ENCODE data around the gene MRPL47.
A peak's percentile ranks its signal among the peaks of the same experiment; 100 is the strongest.

Gene MRPL47

DNA sequence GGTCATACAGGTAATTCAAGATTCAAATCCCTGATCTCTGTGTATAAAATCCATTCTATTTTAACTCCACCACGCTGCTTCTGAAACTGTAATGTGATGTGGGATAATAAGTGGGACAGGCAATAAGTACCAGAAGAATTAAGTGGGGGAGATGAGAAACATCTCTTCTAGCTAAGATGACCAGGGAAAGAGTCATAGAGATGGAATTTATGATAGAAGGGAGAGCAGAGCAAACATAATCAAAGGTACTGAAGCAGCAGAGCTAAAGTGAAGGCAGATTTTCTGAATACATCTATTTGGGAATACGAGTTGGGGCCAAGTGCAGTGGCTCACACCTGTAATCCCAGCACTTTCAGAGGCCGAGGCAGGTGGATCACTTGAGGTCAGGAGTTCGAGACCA is 4.9 kb downstream of the MRPL47 start:
- no peak for DNase-seq (ENCODE audit: low read depth)
- TF ChIP-seq, protein P1, sequence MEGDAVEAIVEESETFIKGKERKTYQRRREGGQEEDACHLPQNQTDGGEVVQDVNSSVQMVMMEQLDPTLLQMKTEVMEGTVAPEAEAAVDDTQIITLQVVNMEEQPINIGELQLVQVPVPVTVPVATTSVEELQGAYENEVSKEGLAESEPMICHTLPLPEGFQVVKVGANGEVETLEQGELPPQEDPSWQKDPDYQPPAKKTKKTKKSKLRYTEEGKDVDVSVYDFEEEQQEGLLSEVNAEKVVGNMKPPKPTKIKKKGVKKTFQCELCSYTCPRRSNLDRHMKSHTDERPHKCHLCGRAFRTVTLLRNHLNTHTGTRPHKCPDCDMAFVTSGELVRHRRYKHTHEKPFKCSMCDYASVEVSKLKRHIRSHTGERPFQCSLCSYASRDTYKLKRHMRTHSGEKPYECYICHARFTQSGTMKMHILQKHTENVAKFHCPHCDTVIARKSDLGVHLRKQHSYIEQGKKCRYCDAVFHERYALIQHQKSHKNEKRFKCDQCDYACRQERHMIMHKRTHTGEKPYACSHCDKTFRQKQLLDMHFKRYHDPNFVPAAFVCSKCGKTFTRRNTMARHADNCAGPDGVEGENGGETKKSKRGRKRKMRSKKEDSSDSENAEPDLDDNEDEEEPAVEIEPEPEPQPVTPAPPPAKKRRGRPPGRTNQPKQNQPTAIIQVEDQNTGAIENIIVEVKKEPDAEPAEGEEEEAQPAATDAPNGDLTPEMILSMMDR (IDR thresholded peaks at IDR 0.05; ENCODE audit: insufficient read depth, low read depth, low read length, missing control alignments): no peak

DNA sequence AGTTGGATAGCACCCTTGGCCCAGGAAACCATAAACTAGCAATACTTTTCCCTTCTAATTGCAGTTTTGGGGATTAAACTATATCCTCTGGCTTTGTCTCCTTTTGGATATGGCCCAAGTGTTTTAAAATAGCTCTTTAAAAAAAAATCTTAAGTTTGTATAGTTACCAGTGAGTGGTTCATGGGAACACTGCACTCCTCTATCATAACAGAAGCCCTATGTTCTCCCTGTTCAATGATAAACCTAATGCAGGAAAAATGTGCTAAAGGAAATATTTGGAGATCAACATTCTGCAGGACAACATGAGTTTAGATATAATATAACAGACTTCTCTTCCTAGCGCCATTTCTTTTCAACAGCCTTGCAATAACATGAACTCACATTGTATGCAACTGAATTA is 13.1 kb downstream of the MRPL47 start:
- DNase-seq (ENCODE audit: low read depth): no peak
- H3K4me3 ChIP-seq (ENCODE audit: low read depth, low read length): no peak overlapping the region
- TF ChIP-seq, protein P1 (IDR thresholded peaks at IDR 0.05; ENCODE audit: insufficient read depth, low read depth, low read length, missing control alignments): no peak

More for the DNA sequence above, 4.9 kb downstream of the MRPL47 start:
- H3K4me3 ChIP-seq (ENCODE audit: low read depth, low read length): no peak overlapping the region

DNA sequence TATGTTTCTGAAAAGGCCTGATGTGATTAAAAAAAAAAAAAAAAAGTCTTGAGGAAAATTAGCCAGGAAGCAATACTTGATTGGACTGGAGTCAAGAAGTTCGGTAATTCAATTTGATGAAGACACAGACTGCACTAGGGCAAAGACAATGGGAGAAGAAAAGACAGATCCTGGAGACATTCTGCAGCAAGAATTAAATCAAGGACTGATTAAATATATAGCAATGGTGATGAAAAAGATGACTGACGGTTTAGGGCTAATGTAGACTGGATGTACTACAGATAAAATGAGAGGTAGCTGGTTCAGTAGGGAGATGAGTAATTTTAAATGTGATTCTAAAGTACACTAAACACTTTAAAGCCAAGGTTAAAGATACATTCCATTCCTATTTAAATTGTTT is 13.8 kb downstream of the MRPL47 start:
- H3K4me3 ChIP-seq (ENCODE audit: low read depth, low read length): no peak overlapping the region
- TF ChIP-seq, protein P1 (IDR thresholded peaks at IDR 0.05; ENCODE audit: insufficient read depth, low read depth, low read length, missing control alignments): no peak
- no peak for DNase-seq (ENCODE audit: low read depth)

DNA sequence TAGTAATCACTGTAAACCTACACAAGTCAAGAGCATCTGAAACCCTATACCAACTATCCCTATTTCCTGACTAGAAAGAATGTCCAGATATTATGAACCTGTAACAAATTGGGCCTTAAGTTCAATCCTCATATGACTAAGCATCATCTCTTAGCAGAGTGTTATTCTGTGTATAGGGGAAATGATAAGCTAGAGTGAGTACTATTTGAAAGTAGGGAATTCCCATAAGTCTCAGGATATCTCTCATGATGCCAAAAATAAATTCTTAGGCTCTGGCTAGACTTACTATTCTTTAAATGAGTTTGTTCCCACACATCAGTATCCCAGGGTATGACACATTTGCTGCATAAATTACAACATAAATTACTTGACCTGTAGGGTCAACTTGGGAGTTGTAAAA is 15.3 kb downstream of the MRPL47 start:
- TF ChIP-seq, protein P1 (IDR thresholded peaks at IDR 0.05; ENCODE audit: insufficient read depth, low read depth, low read length, missing control alignments): no peak

DNA sequence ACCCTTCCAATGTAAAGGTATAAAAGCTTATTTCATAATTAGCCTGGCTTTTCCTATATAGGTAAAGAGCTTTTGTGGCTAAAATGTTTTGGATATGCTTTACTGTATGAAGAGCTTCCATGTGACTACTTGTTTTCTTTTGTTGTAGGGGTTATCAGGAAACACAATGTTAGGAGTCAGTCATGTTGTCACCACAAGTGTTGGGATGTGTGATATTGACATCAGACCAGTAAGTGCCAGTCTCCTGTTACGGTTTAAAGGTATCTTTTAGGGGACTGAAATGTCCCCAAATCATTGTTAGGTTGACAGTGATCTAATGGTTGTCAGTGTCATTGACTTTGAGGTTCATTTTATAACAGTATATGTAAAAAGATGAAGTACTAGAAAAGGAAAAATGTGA is 23.4 kb downstream of the MRPL47 start:
- TF ChIP-seq, protein P1 (IDR thresholded peaks at IDR 0.05; ENCODE audit: insufficient read depth, low read depth, low read length, missing control alignments): no peak
- H3K4me3 ChIP-seq (ENCODE audit: low read depth, low read length): no peak overlapping the region

More for the DNA sequence above, 15.3 kb downstream of the MRPL47 start:
- no peak overlapping the region for H3K4me3 ChIP-seq (ENCODE audit: low read depth, low read length)
- peak; percentile 17 for DNase-seq (ENCODE audit: low read depth)

DNA sequence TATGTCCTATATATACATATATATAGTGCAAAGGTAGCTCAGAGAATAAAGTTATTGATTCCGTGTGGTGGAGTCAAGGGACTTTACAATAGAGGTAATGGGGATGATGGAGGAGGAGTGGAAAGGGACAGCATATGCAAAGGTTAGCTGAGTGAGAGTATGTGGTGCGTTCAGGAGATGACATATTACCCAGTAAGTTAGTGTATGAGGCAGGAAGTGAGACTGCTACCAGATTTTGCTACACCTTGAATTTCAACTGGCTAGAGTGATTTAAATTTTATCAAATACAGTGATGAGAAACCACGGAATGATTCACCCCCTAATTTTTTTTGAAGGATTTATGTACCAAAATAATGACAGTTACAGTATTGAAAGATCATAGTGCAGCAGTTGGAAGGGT is 38.9 kb downstream of the MRPL47 start:
- peak; percentile 34 for DNase-seq (ENCODE audit: low read depth)
- H3K4me3 ChIP-seq (ENCODE audit: low read depth, low read length): no peak overlapping the region
- TF ChIP-seq, protein P1 (IDR thresholded peaks at IDR 0.05; ENCODE audit: insufficient read depth, low read depth, low read length, missing control alignments): no peak

More for the DNA sequence above, 23.4 kb downstream of the MRPL47 start:
- no peak for DNase-seq (ENCODE audit: low read depth)

DNA sequence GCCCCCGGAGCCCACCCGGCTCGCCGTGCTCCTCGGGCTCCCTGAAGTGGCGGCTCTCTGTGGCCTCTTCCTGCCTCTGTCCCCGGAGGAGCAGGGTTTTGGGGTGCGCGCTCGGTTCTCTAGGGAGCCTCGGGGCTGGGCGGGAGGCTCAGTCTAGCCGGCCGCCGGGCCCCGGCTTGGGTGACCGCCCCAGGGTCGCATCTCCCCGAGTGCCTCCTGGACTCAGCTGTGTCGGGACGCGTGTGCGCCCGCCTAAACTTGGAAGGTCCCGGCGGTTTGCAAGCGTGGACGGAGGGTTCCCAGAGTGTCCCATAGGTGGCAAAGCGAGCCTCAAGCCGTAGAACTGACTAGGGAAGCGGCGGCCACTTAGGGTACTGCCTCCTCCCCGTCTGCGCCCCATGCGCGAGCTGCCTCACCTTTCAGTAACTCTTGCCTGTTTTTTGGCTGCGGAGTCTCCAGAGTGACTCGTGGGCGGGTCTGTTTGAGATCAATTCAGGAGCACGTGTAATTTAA is 41.1 kb downstream of the MRPL47 start:
- TF ChIP-seq, protein P1 (IDR thresholded peaks at IDR 0.05; ENCODE audit: insufficient read depth, low read depth, low read length, missing control alignments): peak; percentile 54
- peak overlapping the region; percentile 81 for H3K4me3 ChIP-seq (ENCODE audit: low read depth, low read length)
- peak; percentile 88 for DNase-seq (ENCODE audit: low read depth)

Data from GM12865 (cell line).